Measurements from ENCODE around the gene LRP8.
A peak's percentile ranks its signal among the peaks of the same experiment; 100 is the strongest.

Gene LRP8

GRCh38 chr1:53280496-53280895 lies 47.4 kb downstream of the LRP8 start:
- DNase-seq: no peak

GRCh38 chr1:53279296-53280200 lies 48.3 kb downstream of the LRP8 start:
- no peak for DNase-seq

GRCh38 chr1:53278298-53278725 lies 49.6 kb downstream of the LRP8 start:
- DNase-seq: peak; percentile 67 to 76

GRCh38 chr1:53277326-53277725 lies 50.5 kb downstream of the LRP8 start:
- DNase-seq: no peak

GRCh38 chr1:53276902-53277281 lies 51.0 kb downstream of the LRP8 start:
- no peak for DNase-seq

GRCh38 chr1:53276153-53276901 lies 51.5 kb downstream of the LRP8 start:
- DNase-seq: no peak

- no peak for DNase-seq
Measured at GRCh38 chr1:53275566-53275965, 52.3 kb downstream of the LRP8 start.

GRCh38 chr1:53274541-53275185 lies 53.2 kb downstream of the LRP8 start:
- no peak for DNase-seq

GRCh38 chr1:53274026-53274425 lies 53.8 kb downstream of the LRP8 start:
- DNase-seq: no peak

GRCh38 chr1:53273526-53273925 lies 54.3 kb downstream of the LRP8 start:
- no peak for DNase-seq

- DNase-seq: no peak
Measured at GRCh38 chr1:53272349-53272748, 55.5 kb downstream of the LRP8 start.

- no peak for DNase-seq
Measured at GRCh38 chr1:53271446-53272090, 56.3 kb downstream of the LRP8 start.

- DNase-seq: no peak
Measured at GRCh38 chr1:53270873-53271272, 57.0 kb downstream of the LRP8 start.

GRCh38 chr1:53270107-53270506 lies 57.8 kb downstream of the LRP8 start:
- no peak for DNase-seq

- DNase-seq: no peak
Measured at GRCh38 chr1:53267761-53268160, 60.1 kb downstream of the LRP8 start.

- DNase-seq: no peak
Measured at GRCh38 chr1:53266038-53266437, 61.8 kb downstream of the LRP8 start.

- DNase-seq: no peak
Measured at GRCh38 chr1:53265581-53265980, 62.3 kb downstream of the LRP8 start.

GRCh38 chr1:53264048-53264447 lies 63.8 kb downstream of the LRP8 start:
- DNase-seq: no peak

GRCh38 chr1:53262000-53262399 lies 65.9 kb downstream of the LRP8 start:
- DNase-seq: no peak

GRCh38 chr1:53260631-53261247 lies 67.1 kb downstream of the LRP8 start:
- no peak for DNase-seq

GRCh38 chr1:53259932-53260331 lies 67.9 kb downstream of the LRP8 start:
- DNase-seq: no peak

GRCh38 chr1:53258216-53258615 lies 69.7 kb downstream of the LRP8 start:
- DNase-seq: no peak
